ENCODE measurements around the gene FXYD6.

GRCh38 chr11:117881217-117881616, 4.8 kb upstream of the FXYD6 start:
- TF ChIP-seq POLR2A (IDR thresholded peaks at IDR 0.05; ENCODE audit: low read length) (no peak), GATA1 (IDR thresholded peaks at IDR 0.05; ENCODE audit: low read depth, low read length) (no peak)

Measured in erythroblast (primary cell).